Non-pigmented ciliary epithelial cell (primary cell): Measurements from ENCODE around the gene BCO1.

Source experiments
- DNase-seq: peaks from one replicate; pipeline ENCODE4 v3.0.0-alpha.2; 2010; ENCODE audit warnings: low read depth

The BCO1 gene

DNA sequence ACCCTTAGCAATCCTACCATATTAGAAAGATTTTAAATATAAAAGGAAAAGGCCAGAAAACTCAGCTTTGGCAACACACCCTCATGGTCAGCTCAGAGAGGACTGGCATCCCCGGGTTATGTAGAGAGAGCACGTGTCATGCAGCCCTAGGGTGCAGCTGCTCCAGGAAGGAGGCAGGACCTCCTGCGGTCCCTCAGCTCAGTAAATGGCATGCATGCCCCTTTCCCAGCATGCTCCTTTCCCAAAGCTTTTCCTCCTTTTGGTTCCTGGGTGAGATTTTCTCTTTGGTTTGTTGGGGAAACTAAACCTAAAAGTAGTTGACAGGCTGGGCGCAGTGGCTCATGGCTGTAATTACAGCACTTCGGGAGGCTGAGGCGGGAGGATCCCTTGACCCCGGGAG is 80.2 kb downstream of the BCO1 start:
- DNase-seq: no peak

GRCh38 chr16:81319221-81319912 is 80.9 kb downstream of the BCO1 start:
- DNase-seq: peak; percentile 42

GRCh38 chr16:81321039-81321438 is 82.5 kb downstream of the BCO1 start:
- no peak for DNase-seq

DNA sequence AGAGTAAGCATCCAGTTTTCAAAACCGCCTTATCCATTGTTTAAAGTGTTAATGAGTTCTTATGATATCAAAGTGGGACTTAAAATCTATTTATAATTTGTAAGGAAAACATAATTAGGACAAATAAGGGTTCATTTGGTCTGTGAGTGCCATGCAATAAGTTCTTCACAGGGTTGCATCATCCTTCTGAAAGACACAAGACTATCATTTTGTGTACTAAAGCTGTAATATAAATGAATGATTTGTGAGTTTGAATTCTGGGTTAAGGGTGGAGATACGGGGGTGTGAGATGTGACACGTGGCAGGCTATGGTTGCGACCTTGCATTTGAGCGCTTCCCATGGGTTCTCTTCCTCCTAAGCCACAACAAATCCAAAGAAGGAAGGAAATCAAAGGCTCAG is 83.0 kb downstream of the BCO1 start:
- DNase-seq: no peak

DNA sequence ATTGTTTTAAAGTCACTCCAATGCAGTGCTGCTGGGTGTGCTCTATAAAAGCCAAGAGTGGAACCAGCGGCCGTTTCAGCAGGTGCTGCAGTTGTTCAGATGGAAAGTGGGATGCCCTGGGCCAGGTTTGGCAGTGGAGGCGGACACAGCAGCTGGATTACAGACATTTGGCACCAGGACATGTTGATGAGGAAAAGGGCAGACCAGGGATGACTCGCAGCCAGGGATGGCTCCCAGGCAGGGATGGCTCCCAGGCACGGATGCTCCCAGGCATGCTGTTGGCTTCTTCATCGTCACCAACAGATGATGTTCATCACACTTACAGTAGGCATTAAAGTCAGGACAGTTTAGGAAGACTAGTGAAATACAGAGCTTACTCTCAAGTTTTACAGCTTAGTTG is 86.3 kb downstream of the BCO1 start:
- DNase-seq: no peak

DNA sequence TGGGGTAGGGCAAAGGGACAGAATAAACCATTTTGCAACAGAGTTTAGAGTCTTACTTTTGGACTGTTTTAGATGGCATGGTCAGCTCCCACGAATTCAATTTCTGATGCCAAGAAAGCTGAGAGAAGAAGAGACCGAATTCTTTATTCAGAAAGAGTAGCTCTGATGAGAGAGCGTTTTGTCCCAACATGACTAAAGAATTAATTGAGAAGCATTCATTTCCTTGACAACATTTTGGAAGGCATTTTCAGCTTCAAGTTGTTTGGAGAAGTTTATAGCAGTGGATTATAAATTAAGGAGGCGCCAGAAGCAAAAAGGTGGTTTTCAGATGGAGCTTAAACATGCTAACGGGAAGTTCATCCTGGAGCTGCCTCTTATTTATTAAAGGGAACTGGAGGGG is 88.5 kb downstream of the BCO1 start:
- no peak for DNase-seq

- no peak for DNase-seq
Observed at GRCh38 chr16:81327447-81328196, 89.1 kb downstream of the BCO1 start.

GRCh38 chr16:81329947-81330346 is 91.5 kb downstream of the BCO1 start:
- no peak for DNase-seq

DNA sequence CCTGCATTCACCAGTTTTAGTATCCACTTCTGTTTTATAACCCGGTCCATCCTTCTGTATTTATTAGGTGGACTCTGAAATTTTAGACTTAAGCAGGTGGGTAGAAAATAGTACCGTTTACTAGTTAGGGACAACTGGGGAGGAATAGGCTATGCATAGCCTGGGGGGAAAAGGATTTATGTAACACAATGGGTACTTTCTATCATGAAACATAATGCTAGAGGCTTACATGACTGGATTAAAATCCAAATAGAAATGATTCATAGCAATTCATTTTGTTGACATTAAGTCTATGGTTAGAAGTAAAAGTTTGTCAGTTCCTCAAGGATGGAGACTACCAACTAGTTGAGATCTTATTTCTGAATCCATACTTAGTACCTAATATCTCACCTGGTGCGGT is 94.9 kb downstream of the BCO1 start:
- DNase-seq: no peak

GRCh38 chr16:81335669-81336068 is 97.2 kb downstream of the BCO1 start:
- DNase-seq: no peak

GRCh38 chr16:81337097-81337496 is 98.6 kb downstream of the BCO1 start:
- DNase-seq: no peak
